Measurements from ENCODE around the gene MRPS34. TPM values are rescaled to one million over a fixed set of nuclear protein-coding genes. Genes with fewer than 3 reads are reported as not detected.

MRPS34 gene
- total and polyA plus RNA-seq, 9 donors = 31.8 to 79.4 (median 53.6) TPM

GRCh38 chr16:1745900-1746692 is 26.8 kb downstream of the MRPS34 start:
- no peaks in the 10 kb centered on the region for H3K36me3 ChIP-seq
- DNase-seq = no peak

GRCh38 chr16:1745181-1745899 is 27.6 kb downstream of the MRPS34 start:
- intact Hi-C loops (cut with DNase I) = no loop called here
- TF ChIP-seq CTCF (IDR thresholded peaks at IDR 0.05) (no peak), EP300 (IDR thresholded peaks at IDR 0.05) (no peak), POLR2A (IDR thresholded peaks at IDR 0.05) (no peak)
- Histone ChIP-seq H3K27me3 (no peaks in the 10 kb centered on the region), H3K4me3 (no peak overlapping the region), H3K4me1 (ENCODE audit: insufficient read depth) (no peaks in the 10 kb centered on the region), H3K27ac (no peak overlapping the region), H3K36me3 (no peaks in the 10 kb centered on the region), H3K9me3 (no peaks in the 10 kb centered on the region)
- DNase-seq = no peak
- WGBS, 3 donors = 79 to 87% (median 83%) methylated on average over 25 of the region's 25 CpGs

More at GRCh38 chr16:1745900-1746692, 26.8 kb downstream of the MRPS34 start:
- intact Hi-C loops (cut with DNase I) = no loop called here
- no peak for TF ChIP-seq EP300 (IDR thresholded peaks at IDR 0.05)
- TF ChIP-seq CTCF (IDR thresholded peaks at IDR 0.05) = no peak
- TF ChIP-seq POLR2A (IDR thresholded peaks at IDR 0.05) = no peak
- no peak overlapping the region for H3K4me3 ChIP-seq
- no peak overlapping the region for H3K27ac ChIP-seq
- no peaks in the 10 kb centered on the region for H3K27me3 ChIP-seq
- H3K4me1 ChIP-seq (ENCODE audit: insufficient read depth) = no peaks in the 10 kb centered on the region
- H3K9me3 ChIP-seq = no peaks in the 10 kb centered on the region
- 84 to 90% (median 88%) methylated on average over 29 of the region's 29 CpGs for WGBS, 3 donors

GRCh38 chr16:1744338-1744840 is 28.5 kb downstream of the MRPS34 start:
- WGBS, 3 donors = 87 to 93% (median 89%) methylated on average over 23 to 24 of the region's 24 CpGs
- Histone ChIP-seq H3K9me3 (no peaks in the 10 kb centered on the region), H3K27ac (no peak overlapping the region), H3K4me1 (ENCODE audit: insufficient read depth) (no peaks in the 10 kb centered on the region), H3K36me3 (no peaks in the 10 kb centered on the region), H3K4me3 (no peak overlapping the region), H3K27me3 (no peaks in the 10 kb centered on the region)
- no peak for DNase-seq
- TF ChIP-seq EP300 (IDR thresholded peaks at IDR 0.05) (no peak), CTCF (IDR thresholded peaks at IDR 0.05) (no peak), POLR2A (IDR thresholded peaks at IDR 0.05) (no peak)
- intact Hi-C loops (cut with DNase I) = no loop called here

GRCh38 chr16:1743376-1744337 is 29.3 kb downstream of the MRPS34 start:
- Histone ChIP-seq H3K27me3 (no peaks in the 10 kb centered on the region), H3K36me3 (no peaks in the 10 kb centered on the region), H3K27ac (no peak overlapping the region), H3K4me1 (ENCODE audit: insufficient read depth) (no peaks in the 10 kb centered on the region), H3K9me3 (no peaks in the 10 kb centered on the region), H3K4me3 (no peak overlapping the region)
- DNase-seq = no peak
- TF ChIP-seq CTCF (IDR thresholded peaks at IDR 0.05) = no peak
- TF ChIP-seq EP300 (IDR thresholded peaks at IDR 0.05) = no peak
- TF ChIP-seq POLR2A (IDR thresholded peaks at IDR 0.05) = no peak
- WGBS, 3 donors = 88 to 89% (median 88%) methylated on average over 31 to 32 of the region's 32 CpGs
- intact Hi-C loops (cut with DNase I) = no loop called here
